K562 (cell line): ENCODE data around the gene EVA1B. TPM values are rescaled to one million over a fixed set of nuclear protein-coding genes. Genes with fewer than 3 reads are reported as not detected.
A peak's percentile ranks its signal among the peaks of the same experiment; 100 is the strongest.

ENCODE experiments used
- ATF6 ChIP-seq: sonication (generic); formaldehyde crosslinking; IDR thresholded peaks from 2 replicates; pipeline ENCODE4 v1.4.0; 2020; ENCODE audit warnings: mild to moderate bottlenecking, missing genetic modification reagents
- BRCA1 ChIP-seq, 2 experiments: fragments of 450-650 bp in 1 of 2; sonication (generic) in 1 of 2; formaldehyde crosslinking in 1 of 2; IDR thresholded peaks; 2 replicates each; pipeline versions ENCODE4 v1.5.0 to v1.6.1; 2017 to 2020; ENCODE audit warnings: mild to moderate bottlenecking in 1 of 2, missing genetic modification reagents in 1 of 2
- COPS2 ChIP-seq: fragments of 450-650 bp; conservative IDR thresholded peaks from 2 replicates; pipeline ENCODE4 v1.6.1; 2016; ENCODE audit warnings: mild to moderate bottlenecking, moderate library complexity
- CSDE1 ChIP-seq, 2 experiments: fragments of 450-650 bp; IDR thresholded peaks; 2 replicates each; pipeline ENCODE4 v1.6.1; 2016; ENCODE audit warnings: mild to moderate bottlenecking in 1 of 2
- DNMT1 ChIP-seq: fragments of 450-650 bp; IDR thresholded peaks from 2 replicates; pipeline ENCODE4 v1.6.1; 2016; ENCODE audit warnings: antibody characterized with exemption, mild to moderate bottlenecking
- ETV6 ChIP-seq, 3 experiments: fragments of 150-350 bp in 1 of 3; sonication (generic) in 1 of 3; formaldehyde crosslinking in 1 of 3; IDR thresholded peaks; 2 replicates each; pipeline versions ENCODE4 v1.6.1 to v1.8.0; 2014 to 2022; ENCODE audit warnings: borderline replicate concordance in 2 of 3, low read depth in 2 of 3, antibody characterized with exemption in 1 of 3, low read length in 1 of 3, mild to moderate bottlenecking in 1 of 3, missing genetic modification reagents in 1 of 3
- FOXA1 ChIP-seq: fragments of 450-650 bp; IDR thresholded peaks from 2 replicates; pipeline ENCODE4 v1.6.1; 2016; ENCODE audit warnings: mild to moderate bottlenecking, borderline replicate concordance
- GABPB1 ChIP-seq: sonication (generic); formaldehyde crosslinking; IDR thresholded peaks from 2 replicates; pipeline ENCODE4 v1.8.0; 2022; ENCODE audit warnings: mild to moderate bottlenecking, missing genetic modification reagents
- HDGF ChIP-seq: fragments of 450-650 bp; IDR thresholded peaks from 2 replicates; pipeline ENCODE4 v1.6.1; 2016
- HES1 ChIP-seq: fragments of 450-650 bp; IDR thresholded peaks from 2 replicates; pipeline ENCODE4 v1.6.1; 2016; ENCODE audit warnings: low read depth, mild to moderate bottlenecking, moderate library complexity
- KDM4B ChIP-seq, 2 experiments: fragments of 450-650 bp in 1 of 2; sonication (generic) in 1 of 2; IDR thresholded peaks; 2 replicates each; pipeline ENCODE4 v1.6.1; 2016 to 2017; ENCODE audit warnings: borderline replicate concordance in 2 of 2, antibody characterized with exemption in 1 of 2, low read depth in 1 of 2, mild to moderate bottlenecking in 1 of 2
- MTA1 ChIP-seq: fragments of 450-650 bp; IDR thresholded peaks from 2 replicates; pipeline ENCODE4 v1.6.1; 2017; ENCODE audit warnings: borderline replicate concordance
- MTA2 ChIP-seq: fragments of 450-650 bp; IDR thresholded peaks from 2 replicates; pipeline ENCODE4 v1.6.1; 2016; ENCODE audit warnings: low read depth
- NCOR1 ChIP-seq: fragments of 450-650 bp; IDR thresholded peaks from 2 replicates; pipeline ENCODE4 v1.6.1; 2016; ENCODE audit warnings: mild to moderate bottlenecking, moderate library complexity
- NR1H2 ChIP-seq: sonication (generic); formaldehyde crosslinking; IDR thresholded peaks from 2 replicates; pipeline ENCODE4 v1.4.0; 2020; ENCODE audit warnings: mild to moderate bottlenecking, missing genetic modification reagents
- NRF1 ChIP-seq, 2 experiments: fragments of 450-650 bp; IDR thresholded peaks in 1 of 2; conservative IDR thresholded peaks in 1 of 2; 2 replicates each; pipeline ENCODE4 v1.6.1; 2014; ENCODE audit warnings: mild to moderate bottlenecking in 2 of 2
- SIRT6 ChIP-seq: IDR thresholded peaks from one replicate; pipeline ENCODE4 v1.6.1; 2012; ENCODE audit warnings: low read depth, mild to moderate bottlenecking, control low read depth, inconsistent platforms, low read length, moderate library complexity
- ZC3H4 ChIP-seq: sonication (generic); formaldehyde crosslinking; IDR thresholded peaks from 2 replicates; pipeline ENCODE4 v1.9.0; 2021; ENCODE audit warnings: missing genetic modification reagents, borderline replicate concordance
- ZNF165 ChIP-seq: fragments of 250-450 bp; sonication (Bioruptor Pico); IDR thresholded peaks from 2 replicates; pipeline ENCODE4 v1.4.0; 2020; ENCODE audit warnings: borderline replicate concordance
- ZNF398 ChIP-seq: fragments of 250-450 bp; sonication (Bioruptor Pico); IDR thresholded peaks from 2 replicates; pipeline ENCODE4 v1.8.0; 2021; ENCODE audit warnings: moderate library complexity, mild to moderate bottlenecking, inconsistent platforms
- ZNF551 ChIP-seq: fragments of 250-450 bp; sonication (Bioruptor Pico); IDR thresholded peaks from 2 replicates; pipeline ENCODE4 v1.5.0; 2021; ENCODE audit warnings: mild to moderate bottlenecking, moderate library complexity
- ZNF655 ChIP-seq: fragments of 250-450 bp; sonication (Bioruptor Pico); IDR thresholded peaks from 2 replicates; pipeline ENCODE4 v1.5.0; 2021
- polyA plus RNA-seq, 8 experiments: library from polyadenylated mRNA; depleted of rRNA in 4 of 8; stranded (reverse) in 5 of 8; unstranded in 3 of 8; fragments of >200 nt; fragmentation: Nextera tagmentation in 2 of 8; fragmentation: Illumina TruSeq in 1 of 8; extraction: Ambion mirVana in 2 of 8; extraction: Trizol in 1 of 8; gene quantifications; 2 replicates each; pipeline versions ENCODE4 v1.2.1 to v1.2.3, GENCODE V29; 2011 to 2014; ENCODE audit warnings: inconsistent platforms in 1 of 8, missing spikeins in 1 of 8
- total RNA-seq, 7 experiments: library from RNA; depleted of rRNA in 6 of 7; stranded (reverse); fragments of >200 nt in 6 of 7; fragmentation: Illumina TruSeq in 2 of 7; extraction: Trizol in 2 of 7; gene quantifications; 2 replicates each; pipeline versions ENCODE4 v1.2.1 to v1.2.3, GENCODE V29; 2011 to 2021; ENCODE audit warnings: low replicate concordance in 1 of 7
- TF ChIP-seq, protein P1 (sequence below), 2 experiments: fragments of 450-650 bp in 1 of 2; sonication (generic) in 1 of 2; formaldehyde crosslinking; conservative IDR thresholded peaks; 2 replicates each; pipeline versions ENCODE4 v1.4.0 to v1.8.1; 2020 to 2022; ENCODE audit warnings: mild to moderate bottlenecking in 1 of 2, missing genetic modification reagents in 1 of 2

The EVA1B gene
- total and polyA plus RNA-seq, 9 of the 15 experiments (the other 6 are each of a cell fraction or from before 2014, with no cell fraction given) = 0.08 to 65.7 (median 2.4) TPM

GRCh38 chr1:36306902-36307456 is 16.5 kb downstream of the EVA1B start (continued):
- TF ChIP-seq BRCA1 (IDR thresholded peaks at IDR 0.05) = no peak
- TF ChIP-seq BRCA1 (CRISPR knock-in tag; IDR thresholded peaks at IDR 0.05) = no peak
- no peak for TF ChIP-seq NCOR1
- TF ChIP-seq, protein P1, sequence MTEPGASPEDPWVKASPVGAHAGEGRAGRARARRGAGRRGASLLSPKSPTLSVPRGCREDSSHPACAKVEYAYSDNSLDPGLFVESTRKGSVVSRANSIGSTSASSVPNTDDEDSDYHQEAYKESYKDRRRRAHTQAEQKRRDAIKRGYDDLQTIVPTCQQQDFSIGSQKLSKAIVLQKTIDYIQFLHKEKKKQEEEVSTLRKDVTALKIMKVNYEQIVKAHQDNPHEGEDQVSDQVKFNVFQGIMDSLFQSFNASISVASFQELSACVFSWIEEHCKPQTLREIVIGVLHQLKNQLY (CRISPR knock-in tag; conservative IDR thresholded peaks at IDR 0.05) = no peak
- TF ChIP-seq ATF6 = no peak
- TF ChIP-seq ZNF655 (CRISPR knock-in tag) = no peak
- TF ChIP-seq GABPB1 = no peak
- TF ChIP-seq NRF1 (conservative IDR thresholded peaks at IDR 0.05 in 1 of 2, IDR thresholded peaks at IDR 0.05 in 1 of 2) = peak; percentile 80 to 84
- TF ChIP-seq ETV6 (IDR thresholded peaks at IDR 0.05; ENCODE audit: borderline replicate concordance in 1 of 2, low read depth in 2 of 2, low read length in 1 of 2) = no peak
- no peak for TF ChIP-seq ETV6 (CRISPR knock-in tag; IDR thresholded peaks at IDR 0.05; ENCODE audit: borderline replicate concordance)
- no peak for TF ChIP-seq SIRT6
- TF ChIP-seq ZC3H4 = no peak
- no peak for TF ChIP-seq KDM4B (IDR thresholded peaks at IDR 0.05; ENCODE audit: borderline replicate concordance in 2 of 2, low read depth in 1 of 2)
- 0 out of 2 replicates have a peak, but pooled peaks have one; percentile 31 for TF ChIP-seq MTA2
- no peak; a peak in 1 of 4 replicates for TF ChIP-seq CSDE1 (IDR thresholded peaks at IDR 0.05)
- TF ChIP-seq DNMT1 = no peak
- no peak for TF ChIP-seq ZNF551 (CRISPR knock-in tag)
- no peak for TF ChIP-seq COPS2
- no peak for TF ChIP-seq FOXA1
- TF ChIP-seq HES1 = no peak
- TF ChIP-seq ZNF165 (CRISPR knock-in tag) = no peak
- TF ChIP-seq HDGF = peak; percentile 86; the same call in 1 of the 2 replicates
- no peak for TF ChIP-seq MTA1
- TF ChIP-seq ZNF398 (CRISPR knock-in tag) = no peak
- TF ChIP-seq NR1H2 (CRISPR knock-in tag) = no peak
